HG02852 (cell line): ENCODE measurements around the gene LCN6.

Source experiments
- ATAC-seq: cut with Tn5 transposase; IDR thresholded peaks from one replicate; pipeline ENCODE4 v1.9.1; 2021; ENCODE audit warnings: mild to moderate bottlenecking, moderate library complexity; ENCODE audit not compliant: unreplicated experiment

Gene LCN6

GRCh38 chr9:136694163-136694871, 54.0 kb downstream of the LCN6 start:
- ATAC-seq: no peak
